Measurements from ENCODE around the gene CELF4.

DNA sequence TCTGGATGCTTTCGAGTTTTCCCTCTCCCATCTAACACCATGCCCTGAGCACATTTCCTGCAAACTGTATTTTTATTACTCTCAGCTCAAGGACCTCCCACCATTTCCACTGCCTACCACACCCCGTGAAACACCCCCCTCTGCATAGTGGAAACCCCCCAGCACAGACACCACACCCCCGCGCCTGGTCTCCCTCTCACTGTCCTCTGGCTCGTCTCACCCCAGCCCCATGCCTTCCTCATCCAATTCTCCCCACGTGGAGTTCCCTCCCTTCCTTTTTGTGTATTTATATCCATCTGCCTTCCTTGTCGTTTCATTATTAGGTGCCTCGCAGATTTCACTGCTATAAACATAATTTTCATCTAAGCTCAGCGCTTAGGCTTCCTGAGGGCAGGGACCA, 307.5 kb downstream of the CELF4 start:
- TF ChIP-seq, protein P1, sequence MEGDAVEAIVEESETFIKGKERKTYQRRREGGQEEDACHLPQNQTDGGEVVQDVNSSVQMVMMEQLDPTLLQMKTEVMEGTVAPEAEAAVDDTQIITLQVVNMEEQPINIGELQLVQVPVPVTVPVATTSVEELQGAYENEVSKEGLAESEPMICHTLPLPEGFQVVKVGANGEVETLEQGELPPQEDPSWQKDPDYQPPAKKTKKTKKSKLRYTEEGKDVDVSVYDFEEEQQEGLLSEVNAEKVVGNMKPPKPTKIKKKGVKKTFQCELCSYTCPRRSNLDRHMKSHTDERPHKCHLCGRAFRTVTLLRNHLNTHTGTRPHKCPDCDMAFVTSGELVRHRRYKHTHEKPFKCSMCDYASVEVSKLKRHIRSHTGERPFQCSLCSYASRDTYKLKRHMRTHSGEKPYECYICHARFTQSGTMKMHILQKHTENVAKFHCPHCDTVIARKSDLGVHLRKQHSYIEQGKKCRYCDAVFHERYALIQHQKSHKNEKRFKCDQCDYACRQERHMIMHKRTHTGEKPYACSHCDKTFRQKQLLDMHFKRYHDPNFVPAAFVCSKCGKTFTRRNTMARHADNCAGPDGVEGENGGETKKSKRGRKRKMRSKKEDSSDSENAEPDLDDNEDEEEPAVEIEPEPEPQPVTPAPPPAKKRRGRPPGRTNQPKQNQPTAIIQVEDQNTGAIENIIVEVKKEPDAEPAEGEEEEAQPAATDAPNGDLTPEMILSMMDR (IDR thresholded peaks at IDR 0.05): no peak
- TF ChIP-seq POLR2AphosphoS5 (IDR thresholded peaks at IDR 0.05): no peak
